ENCODE results near the gene DFFA. TPM values are rescaled to one million over a fixed set of nuclear protein-coding genes. Genes with fewer than 3 reads are reported as not detected.

DFFA gene
- total RNA-seq, 2 donors from 2014 or later, result 100 to 105 TPM

DNA sequence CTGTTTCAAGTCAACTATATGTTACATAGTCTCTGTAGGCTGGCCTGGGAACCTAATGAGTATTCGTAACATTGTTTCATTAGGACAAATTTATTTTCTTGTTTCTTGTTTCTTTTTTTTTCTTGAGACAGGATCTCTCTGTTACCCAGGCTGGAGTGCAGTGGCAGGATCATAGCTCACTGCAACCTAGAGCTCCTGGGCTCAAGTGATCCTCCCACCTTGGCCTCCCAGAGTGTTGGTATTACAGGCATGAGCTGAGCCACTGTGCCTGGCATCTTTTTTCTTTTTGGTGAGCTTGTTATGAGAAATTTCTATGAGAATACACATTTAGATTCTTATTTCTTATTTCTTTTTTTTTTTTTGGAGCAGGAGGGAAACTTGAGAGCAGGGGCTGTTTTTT, 35.3 kb downstream of the DFFA start:
- TF ChIP-seq, protein P1, sequence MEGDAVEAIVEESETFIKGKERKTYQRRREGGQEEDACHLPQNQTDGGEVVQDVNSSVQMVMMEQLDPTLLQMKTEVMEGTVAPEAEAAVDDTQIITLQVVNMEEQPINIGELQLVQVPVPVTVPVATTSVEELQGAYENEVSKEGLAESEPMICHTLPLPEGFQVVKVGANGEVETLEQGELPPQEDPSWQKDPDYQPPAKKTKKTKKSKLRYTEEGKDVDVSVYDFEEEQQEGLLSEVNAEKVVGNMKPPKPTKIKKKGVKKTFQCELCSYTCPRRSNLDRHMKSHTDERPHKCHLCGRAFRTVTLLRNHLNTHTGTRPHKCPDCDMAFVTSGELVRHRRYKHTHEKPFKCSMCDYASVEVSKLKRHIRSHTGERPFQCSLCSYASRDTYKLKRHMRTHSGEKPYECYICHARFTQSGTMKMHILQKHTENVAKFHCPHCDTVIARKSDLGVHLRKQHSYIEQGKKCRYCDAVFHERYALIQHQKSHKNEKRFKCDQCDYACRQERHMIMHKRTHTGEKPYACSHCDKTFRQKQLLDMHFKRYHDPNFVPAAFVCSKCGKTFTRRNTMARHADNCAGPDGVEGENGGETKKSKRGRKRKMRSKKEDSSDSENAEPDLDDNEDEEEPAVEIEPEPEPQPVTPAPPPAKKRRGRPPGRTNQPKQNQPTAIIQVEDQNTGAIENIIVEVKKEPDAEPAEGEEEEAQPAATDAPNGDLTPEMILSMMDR (conservative IDR thresholded peaks at IDR 0.05), result no peak
- H3K27ac ChIP-seq (ENCODE audit: low read depth, low read length), result no peak overlapping the region
- H3K9ac ChIP-seq (ENCODE audit: extremely low read depth, low read length, poor library complexity, severe bottlenecking), result no peak overlapping the region
- Mint-ChIP-seq H3K4me1 (peaks cover 6% of the 10 kb centered on the region), H3K27ac (no peak overlapping the region), H3K36me3 (ENCODE audit: low read depth) (peaks cover 6% of the 10 kb centered on the region), H3K4me3 (no peak overlapping the region), H3K27me3 (ENCODE audit: insufficient read depth) (no peaks in the 10 kb centered on the region), H3K9me3 (no peaks in the 10 kb centered on the region)
- H3K36me3 ChIP-seq (ENCODE audit: control insufficient read depth, insufficient read depth, low read length), result peaks cover 7% of the 10 kb centered on the region
- 96% methylated on average over 1 of the region's 1 CpG; no CpG with 5 or more reads in 1 of the 2 experiments for WGBS, 2 experiments (ENCODE audit: insufficient coverage in 1 of 2, insufficient read length in 1 of 2)
- no peak overlapping the region for H3K4me3 ChIP-seq (ENCODE audit: low read length)
- DNase-seq, result no peak
- H3K4me1 ChIP-seq (ENCODE audit: control insufficient read depth, insufficient read depth, low read length), result no peaks in the 10 kb centered on the region
- no peaks in the 10 kb centered on the region for H3K27me3 ChIP-seq (ENCODE audit: control insufficient read depth, insufficient read depth, low read length, poor library complexity, severe bottlenecking)
- no peaks in the 10 kb centered on the region for H3K9me3 ChIP-seq (ENCODE audit: control insufficient read depth, low read length)

DNA sequence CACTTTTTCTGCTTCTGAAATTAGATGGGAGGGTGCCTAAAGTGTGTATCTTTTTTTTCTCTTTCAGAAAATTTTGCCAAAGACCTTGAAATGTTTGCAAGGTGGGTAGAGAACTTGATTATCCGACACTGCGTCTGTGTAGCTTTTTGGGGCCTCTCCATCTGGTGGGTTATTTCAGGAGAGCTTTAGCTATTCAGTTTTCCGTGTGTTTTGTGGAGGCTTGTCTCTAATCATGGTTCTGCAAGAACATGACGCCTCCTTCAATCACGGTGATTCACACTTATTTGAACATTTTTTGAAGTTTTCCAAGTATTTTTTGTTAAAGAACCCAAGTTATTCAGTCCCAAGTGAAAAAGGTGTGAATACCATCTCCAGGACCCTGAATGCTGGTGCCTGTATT, 37.7 kb downstream of the DFFA start:
- Histone ChIP-seq H3K9me3 (ENCODE audit: control insufficient read depth, low read length) (no peaks in the 10 kb centered on the region), H3K4me1 (ENCODE audit: control insufficient read depth, insufficient read depth, low read length) (no peaks in the 10 kb centered on the region), H3K27ac (ENCODE audit: low read depth, low read length) (no peak overlapping the region), H3K27me3 (ENCODE audit: control insufficient read depth, insufficient read depth, low read length, poor library complexity, severe bottlenecking) (no peaks in the 10 kb centered on the region), H3K9ac (ENCODE audit: extremely low read depth, low read length, poor library complexity, severe bottlenecking) (no peak overlapping the region), H3K36me3 (ENCODE audit: control insufficient read depth, insufficient read depth, low read length) (no peaks in the 10 kb centered on the region), H3K4me3 (ENCODE audit: low read length) (no peak overlapping the region)
- Mint-ChIP-seq H3K9me3 (no peaks in the 10 kb centered on the region), H3K27me3 (ENCODE audit: insufficient read depth) (no peaks in the 10 kb centered on the region), H3K36me3 (ENCODE audit: low read depth) (peaks cover 2% of the 10 kb centered on the region), H3K27ac (no peak overlapping the region), H3K4me3 (no peak overlapping the region), H3K4me1 (peaks cover 16% of the 10 kb centered on the region)
- WGBS, 2 experiments (ENCODE audit: insufficient coverage in 1 of 2, insufficient read length in 1 of 2), result 95 to 96% methylated on average over 5 of the region's 5 CpGs
- DNase-seq, result no peak
- TF ChIP-seq, protein P1 (conservative IDR thresholded peaks at IDR 0.05), result no peak

DNA sequence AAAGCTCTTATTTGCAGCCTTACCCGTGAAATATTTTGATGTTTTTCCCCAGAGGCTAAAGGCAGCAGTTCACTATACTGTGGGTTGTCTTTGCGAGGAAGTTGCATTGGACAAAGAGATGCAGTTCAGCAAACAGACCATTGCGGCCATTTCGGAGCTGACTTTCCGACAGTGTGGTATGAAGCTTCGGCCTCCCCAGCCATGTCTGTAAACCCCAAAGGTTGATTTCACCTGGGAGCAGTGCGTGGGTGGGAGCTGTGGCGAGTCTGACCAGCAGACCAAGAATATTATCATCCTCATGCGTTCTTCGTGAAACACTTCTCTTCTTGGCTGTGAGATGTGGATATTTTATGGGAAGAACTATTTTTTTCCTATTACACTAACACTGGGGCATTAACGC, 38.5 kb downstream of the DFFA start:
- Histone ChIP-seq H3K9me3 (ENCODE audit: control insufficient read depth, low read length) (no peaks in the 10 kb centered on the region), H3K27ac (ENCODE audit: low read depth, low read length) (no peak overlapping the region), H3K9ac (ENCODE audit: extremely low read depth, low read length, poor library complexity, severe bottlenecking) (no peak overlapping the region), H3K36me3 (ENCODE audit: control insufficient read depth, insufficient read depth, low read length) (no peaks in the 10 kb centered on the region), H3K4me3 (ENCODE audit: low read length) (no peak overlapping the region), H3K27me3 (ENCODE audit: control insufficient read depth, insufficient read depth, low read length, poor library complexity, severe bottlenecking) (no peaks in the 10 kb centered on the region), H3K4me1 (ENCODE audit: control insufficient read depth, insufficient read depth, low read length) (no peaks in the 10 kb centered on the region)
- Mint-ChIP-seq H3K36me3 (ENCODE audit: low read depth) (peaks cover 2% of the 10 kb centered on the region), H3K27me3 (ENCODE audit: insufficient read depth) (peaks cover 2% of the 10 kb centered on the region), H3K27ac (no peak overlapping the region), H3K9me3 (no peaks in the 10 kb centered on the region), H3K4me1 (peaks cover 15% of the 10 kb centered on the region), H3K4me3 (no peak overlapping the region)
- WGBS, 2 experiments (ENCODE audit: insufficient coverage in 1 of 2, insufficient read length in 1 of 2), result 96 to 100% methylated on average over 3 to 9 of the region's 11 CpGs
- TF ChIP-seq, protein P1 (conservative IDR thresholded peaks at IDR 0.05), result no peak
- DNase-seq, result no peak
